ENCODE results near the gene BMP3. TPM values are rescaled to one million over a fixed set of nuclear protein-coding genes. Genes with fewer than 3 reads are reported as not detected.

The BMP3 gene
- polyA plus RNA-seq, 3 donors, result not detected

DNA sequence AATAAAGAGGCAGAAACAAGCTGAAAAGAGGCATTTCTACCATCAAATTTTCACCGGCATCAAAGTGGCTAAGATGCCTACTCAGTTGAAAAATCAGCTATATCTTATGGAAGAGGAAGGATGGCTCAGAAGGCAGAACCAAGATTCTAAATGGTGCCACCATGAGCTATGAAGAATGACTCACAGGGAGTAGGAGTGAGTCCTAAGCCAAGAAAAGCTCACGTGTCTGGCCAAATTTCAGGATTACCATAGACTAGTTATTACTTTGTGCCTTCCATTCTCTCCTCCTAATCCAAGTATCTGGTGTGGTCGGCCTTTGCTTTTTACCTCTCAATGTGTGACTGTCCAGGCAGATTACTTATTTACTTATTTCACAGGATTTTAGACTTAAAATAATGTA is 54.8 kb downstream of the BMP3 start:
- no peak overlapping the region for H3K9ac ChIP-seq (ENCODE audit: insufficient read depth, low read length, poor library complexity, severe bottlenecking)
- no peaks in the 10 kb centered on the region for H3K4me1 ChIP-seq (ENCODE audit: control insufficient read depth in 1 of 2, insufficient read depth in 2 of 2, low read length in 2 of 2)
- no peak overlapping the region for H3K4me3 Mint-ChIP-seq
- H3K27ac ChIP-seq (ENCODE audit: low read depth in 1 of 2, low read length in 2 of 2), result no peak overlapping the region
- H3K79me2 ChIP-seq (ENCODE audit: insufficient read depth, low read length), result no peaks in the 10 kb centered on the region
- no CpG with 5 or more reads among the region's 3 CpGs for WGBS (ENCODE audit: insufficient coverage)
- no peak overlapping the region for H3K27ac Mint-ChIP-seq
- no peaks in the 10 kb centered on the region for H3K36me3 Mint-ChIP-seq
- no peak overlapping the region for H2AFZ ChIP-seq (ENCODE audit: insufficient read depth, low read depth, low read length, poor library complexity, severe bottlenecking)
- H3K9me3 ChIP-seq (replicated peaks in 1 of 2; ENCODE audit: control insufficient read depth in 1 of 2, insufficient read depth in 1 of 2, low read length in 2 of 2), result peaks cover 0 to 7% of the 10 kb centered on the region in 2 donors
- H3K4me3 ChIP-seq (replicated peaks in 1 of 3; ENCODE audit: low read depth in 2 of 3, low read length in 3 of 3), result no peak overlapping the region
- H3K27me3 Mint-ChIP-seq (ENCODE audit: low read depth in 3 of 3), result peaks cover 0 to 2% (median 0%) of the 10 kb centered on the region in 3 donors
- TF ChIP-seq, protein P1, sequence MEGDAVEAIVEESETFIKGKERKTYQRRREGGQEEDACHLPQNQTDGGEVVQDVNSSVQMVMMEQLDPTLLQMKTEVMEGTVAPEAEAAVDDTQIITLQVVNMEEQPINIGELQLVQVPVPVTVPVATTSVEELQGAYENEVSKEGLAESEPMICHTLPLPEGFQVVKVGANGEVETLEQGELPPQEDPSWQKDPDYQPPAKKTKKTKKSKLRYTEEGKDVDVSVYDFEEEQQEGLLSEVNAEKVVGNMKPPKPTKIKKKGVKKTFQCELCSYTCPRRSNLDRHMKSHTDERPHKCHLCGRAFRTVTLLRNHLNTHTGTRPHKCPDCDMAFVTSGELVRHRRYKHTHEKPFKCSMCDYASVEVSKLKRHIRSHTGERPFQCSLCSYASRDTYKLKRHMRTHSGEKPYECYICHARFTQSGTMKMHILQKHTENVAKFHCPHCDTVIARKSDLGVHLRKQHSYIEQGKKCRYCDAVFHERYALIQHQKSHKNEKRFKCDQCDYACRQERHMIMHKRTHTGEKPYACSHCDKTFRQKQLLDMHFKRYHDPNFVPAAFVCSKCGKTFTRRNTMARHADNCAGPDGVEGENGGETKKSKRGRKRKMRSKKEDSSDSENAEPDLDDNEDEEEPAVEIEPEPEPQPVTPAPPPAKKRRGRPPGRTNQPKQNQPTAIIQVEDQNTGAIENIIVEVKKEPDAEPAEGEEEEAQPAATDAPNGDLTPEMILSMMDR (IDR thresholded peaks at IDR 0.05), result no peak
- intact Hi-C loops (cut with micrococcal nuclease), result no loop called here
- no peaks in the 10 kb centered on the region for H4K20me1 ChIP-seq (ENCODE audit: insufficient read depth, low read length)
- no peak for DNase-seq
- peaks cover 0 to 10% (median 8%) of the 10 kb centered on the region in 7 donors for H3K9me3 Mint-ChIP-seq
- H3K4me1 Mint-ChIP-seq, result no peaks in the 10 kb centered on the region
- no peak overlapping the region for H3K4me2 ChIP-seq (replicated peaks; ENCODE audit: extremely low read depth, low read length, poor library complexity, severe bottlenecking)
- H3K36me3 ChIP-seq (replicated peaks in 1 of 2; ENCODE audit: control insufficient read depth in 1 of 2, insufficient read depth in 2 of 2, low read length in 2 of 2), result no peaks in the 10 kb centered on the region
- no peaks in the 10 kb centered on the region for H3K27me3 ChIP-seq (ENCODE audit: control insufficient read depth in 2 of 2, insufficient read depth in 2 of 2, low read length in 2 of 2)

DNA sequence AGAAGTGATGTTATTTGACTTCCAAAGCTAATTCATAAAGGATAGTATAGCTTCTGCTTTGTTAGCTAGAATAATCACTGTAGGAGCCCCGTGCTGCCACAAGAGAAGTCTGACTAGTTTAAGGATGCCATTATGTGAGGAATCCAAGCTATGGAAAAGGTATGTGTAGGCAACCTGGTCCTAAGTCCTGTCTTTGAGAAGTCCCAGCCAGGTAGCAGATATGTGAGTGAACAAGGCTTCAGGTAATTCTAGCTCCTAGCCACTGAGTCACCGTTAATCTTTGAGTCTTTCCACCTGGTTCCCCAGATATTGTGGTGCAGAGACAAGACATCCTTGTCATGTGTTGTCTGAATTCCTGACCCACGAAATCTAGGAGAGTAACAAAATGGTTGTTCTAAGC is 55.5 kb downstream of the BMP3 start:
- H3K27me3 ChIP-seq (ENCODE audit: control insufficient read depth in 2 of 2, insufficient read depth in 2 of 2, low read length in 2 of 2), result no peaks in the 10 kb centered on the region
- Mint-ChIP-seq H3K9me3 (peaks cover 0 to 9% (median 7%) of the 10 kb centered on the region in 7 donors), H3K4me3 (no peak overlapping the region), H3K27ac (no peak overlapping the region), H3K27me3 (ENCODE audit: low read depth in 3 of 3) (peaks cover 0 to 2% (median 0%) of the 10 kb centered on the region in 3 donors), H3K4me1 (no peaks in the 10 kb centered on the region), H3K36me3 (no peaks in the 10 kb centered on the region)
- WGBS (ENCODE audit: insufficient coverage), result 96% methylated on average over 2 of the region's 3 CpGs
- no peak overlapping the region for H3K4me3 ChIP-seq (replicated peaks in 1 of 3; ENCODE audit: low read depth in 2 of 3, low read length in 3 of 3)
- H3K9me3 ChIP-seq (replicated peaks in 1 of 2; ENCODE audit: control insufficient read depth in 1 of 2, insufficient read depth in 1 of 2, low read length in 2 of 2), result peaks cover 0 to 7% of the 10 kb centered on the region in 2 donors
- H4K20me1 ChIP-seq (ENCODE audit: insufficient read depth, low read length), result no peaks in the 10 kb centered on the region
- H3K27ac ChIP-seq (ENCODE audit: low read depth in 1 of 2, low read length in 2 of 2), result no peak overlapping the region
- no peaks in the 10 kb centered on the region for H3K79me2 ChIP-seq (ENCODE audit: insufficient read depth, low read length)
- no peaks in the 10 kb centered on the region for H3K4me1 ChIP-seq (ENCODE audit: control insufficient read depth in 1 of 2, insufficient read depth in 2 of 2, low read length in 2 of 2)
- H3K4me2 ChIP-seq (replicated peaks; ENCODE audit: extremely low read depth, low read length, poor library complexity, severe bottlenecking), result no peak overlapping the region
- H3K36me3 ChIP-seq (replicated peaks in 1 of 2; ENCODE audit: control insufficient read depth in 1 of 2, insufficient read depth in 2 of 2, low read length in 2 of 2), result no peaks in the 10 kb centered on the region
- intact Hi-C loops (cut with micrococcal nuclease), result no loop called here
- no peak for DNase-seq
- TF ChIP-seq, protein P1 (IDR thresholded peaks at IDR 0.05), result no peak
- H2AFZ ChIP-seq (ENCODE audit: insufficient read depth, low read depth, low read length, poor library complexity, severe bottlenecking), result no peak overlapping the region
- no peak overlapping the region for H3K9ac ChIP-seq (ENCODE audit: insufficient read depth, low read length, poor library complexity, severe bottlenecking)

Data from CD14-positive monocyte (primary cell).